ENCODE results near the gene FAM184B. TPM values are rescaled to one million over a fixed set of nuclear protein-coding genes. Genes with fewer than 3 reads are reported as not detected.

FAM184B gene
- total RNA-seq, 1 donor from 2014 or later = not detected

DNA sequence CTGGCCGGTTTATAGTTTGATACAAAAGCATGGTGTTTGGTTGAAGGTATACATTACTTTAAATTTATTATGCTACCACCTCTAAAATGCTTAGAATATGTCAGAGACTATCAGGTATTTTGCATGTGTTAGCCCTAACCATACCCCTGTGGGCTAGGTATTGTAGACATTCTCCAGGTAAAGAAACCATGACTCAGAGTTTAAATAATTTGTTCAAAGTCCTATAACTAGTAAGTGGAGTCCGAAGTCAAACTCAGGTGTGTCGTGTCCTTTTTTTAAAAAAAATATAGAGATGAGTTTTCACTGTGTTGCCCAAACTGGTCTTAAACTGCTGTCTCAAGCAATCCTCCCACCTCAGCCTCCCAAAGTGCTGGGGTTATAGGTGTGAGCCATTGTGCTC, 192.1 kb downstream of the FAM184B start:
- Mint-ChIP-seq H3K9me3 (ENCODE audit: unreplicated experiment) (no peaks in the 10 kb centered on the region), H3K36me3 (ENCODE audit: unreplicated experiment) (peaks cover 35% of the 10 kb centered on the region), H3K27me3 (ENCODE audit: unreplicated experiment) (no peaks in the 10 kb centered on the region), H3K27ac (ENCODE audit: unreplicated experiment) (no peak overlapping the region), H3K4me1 (ENCODE audit: unreplicated experiment) (no peaks in the 10 kb centered on the region), H3K4me3 (ENCODE audit: unreplicated experiment) (no peak overlapping the region)
- TF ChIP-seq CTCF (IDR thresholded peaks at IDR 0.05) = no peak
- no peak for DNase-seq (ENCODE audit: extremely low spot score, unreplicated experiment)

- Mint-ChIP-seq H3K27me3 (ENCODE audit: unreplicated experiment) (no peaks in the 10 kb centered on the region), H3K36me3 (ENCODE audit: unreplicated experiment) (peaks cover 37% of the 10 kb centered on the region), H3K4me1 (ENCODE audit: unreplicated experiment) (no peaks in the 10 kb centered on the region), H3K27ac (ENCODE audit: unreplicated experiment) (no peak overlapping the region), H3K4me3 (ENCODE audit: unreplicated experiment) (no peak overlapping the region), H3K9me3 (ENCODE audit: unreplicated experiment) (no peaks in the 10 kb centered on the region)
- DNase-seq (ENCODE audit: extremely low spot score, unreplicated experiment) = no peak
- no peak for TF ChIP-seq CTCF (IDR thresholded peaks at IDR 0.05)
These were observed 194.2 kb downstream of the FAM184B start for GRCh38 chr4:17587094-17587822.

DNA sequence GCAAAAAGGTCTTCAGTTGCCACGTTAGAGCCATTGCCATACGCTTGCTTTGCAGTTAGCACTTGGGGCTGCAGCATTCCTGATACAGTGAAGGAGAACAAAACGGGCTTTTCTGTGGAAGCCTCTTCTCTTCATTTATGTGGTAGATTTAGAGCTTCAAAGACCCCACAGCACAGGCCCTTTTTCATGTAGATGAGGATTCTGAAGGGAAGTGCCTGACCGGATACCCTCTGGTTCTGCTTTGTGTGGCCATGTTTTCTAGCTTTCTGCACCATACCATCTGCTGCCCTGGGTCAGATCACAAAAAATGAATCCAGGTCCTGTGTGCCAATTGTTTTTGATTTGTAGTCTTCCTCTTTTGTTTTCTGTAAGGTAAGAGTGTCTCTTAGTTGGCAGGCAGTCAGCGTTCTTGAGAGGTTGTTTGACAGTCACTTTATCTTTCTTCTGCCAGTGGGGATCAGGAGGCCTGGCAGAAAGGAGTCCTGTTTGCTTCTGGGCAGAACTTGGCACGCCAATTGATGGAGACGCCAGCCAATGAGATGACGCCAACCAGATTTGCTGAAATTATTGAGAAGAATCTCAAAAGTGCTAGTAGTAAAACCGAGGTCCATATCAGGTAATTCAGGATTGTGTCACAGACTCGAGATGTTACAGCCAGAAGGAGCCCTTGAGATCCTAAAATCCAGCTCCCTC, 196.8 kb downstream of the FAM184B start:
- Mint-ChIP-seq H3K9me3 (ENCODE audit: unreplicated experiment) (no peaks in the 10 kb centered on the region), H3K27me3 (ENCODE audit: unreplicated experiment) (no peaks in the 10 kb centered on the region), H3K36me3 (ENCODE audit: unreplicated experiment) (peaks cover 29% of the 10 kb centered on the region), H3K27ac (ENCODE audit: unreplicated experiment) (no peak overlapping the region), H3K4me1 (ENCODE audit: unreplicated experiment) (peaks cover 6% of the 10 kb centered on the region), H3K4me3 (ENCODE audit: unreplicated experiment) (no peak overlapping the region)
- no peak for TF ChIP-seq CTCF (IDR thresholded peaks at IDR 0.05)
- no peak for DNase-seq (ENCODE audit: extremely low spot score, unreplicated experiment)

- H3K4me3 Mint-ChIP-seq (ENCODE audit: unreplicated experiment) = no peak overlapping the region
These were observed 197.5 kb downstream of the FAM184B start for GRCh38 chr4:17583941-17584340.

More at GRCh38 chr4:17583941-17584340, 197.5 kb downstream of the FAM184B start:
- H3K9me3 Mint-ChIP-seq (ENCODE audit: unreplicated experiment) = no peaks in the 10 kb centered on the region
- no peaks in the 10 kb centered on the region for H3K27me3 Mint-ChIP-seq (ENCODE audit: unreplicated experiment)
- H3K36me3 Mint-ChIP-seq (ENCODE audit: unreplicated experiment) = peaks cover 26% of the 10 kb centered on the region
- no peak overlapping the region for H3K27ac Mint-ChIP-seq (ENCODE audit: unreplicated experiment)
- no peak for DNase-seq (ENCODE audit: extremely low spot score, unreplicated experiment)
- H3K4me1 Mint-ChIP-seq (ENCODE audit: unreplicated experiment) = peaks cover 10% of the 10 kb centered on the region
- TF ChIP-seq CTCF (IDR thresholded peaks at IDR 0.05) = no peak

Data from osteocyte (in vitro differentiated cells).